Epithelial cell of prostate (primary cell): ENCODE data around the gene EFCAB13.
A peak's percentile ranks its signal among the peaks of the same experiment; 100 is the strongest.
"Not testable (repeated sequence)": the region's sequence is repeated elsewhere in the genome, so short reads cannot be mapped to it uniquely, and the experiment has no call there.

Experiments
- DNase-seq: peaks from one replicate; pipeline ENCODE4 v3.0.0-alpha.2; 2011; ENCODE audit warnings: low read depth, low spot score
- H3K27ac ChIP-seq: fragments of 450-650 bp; 2 replicates; pipeline ENCODE4 v1.5.1; 2017; ENCODE audit warnings: mild to moderate bottlenecking

The EFCAB13 gene

GRCh38 chr17:47324224-47325020 lies 667 bp downstream of the EFCAB13 start:
- H3K27ac ChIP-seq: peak overlapping the region; percentile 58
- DNase-seq: no peak

GRCh38 chr17:47325176-47325575 lies 1.4 kb downstream of the EFCAB13 start:
- DNase-seq: no peak
- H3K27ac ChIP-seq: no peak overlapping the region

GRCh38 chr17:47330548-47330947 lies 6.8 kb downstream of the EFCAB13 start:
- DNase-seq: no peak

GRCh38 chr17:47332287-47332686 lies 8.5 kb downstream of the EFCAB13 start:
- DNase-seq: no peak
- H3K27ac ChIP-seq: no peak overlapping the region

More at GRCh38 chr17:47330548-47330947, 6.8 kb downstream of the EFCAB13 start:
- H3K27ac ChIP-seq: no peak overlapping the region

GRCh38 chr17:47335101-47335936 lies 11.6 kb downstream of the EFCAB13 start:
- DNase-seq: no peak
- H3K27ac ChIP-seq: no peak overlapping the region

- no peak overlapping the region for H3K27ac ChIP-seq
- no peak for DNase-seq
Observed at GRCh38 chr17:47338026-47338425, 14.3 kb downstream of the EFCAB13 start.

- DNase-seq: no peak
- H3K27ac ChIP-seq: no peak overlapping the region
Observed at GRCh38 chr17:47352848-47353247, 29.1 kb downstream of the EFCAB13 start.

- H3K27ac ChIP-seq: no peak overlapping the region
- DNase-seq: no peak
Observed at GRCh38 chr17:47358652-47359051, 34.9 kb downstream of the EFCAB13 start.

- H3K27ac ChIP-seq: no peak overlapping the region
- no peak for DNase-seq
Observed at GRCh38 chr17:47363171-47363570, 39.4 kb downstream of the EFCAB13 start.

- no peak overlapping the region for H3K27ac ChIP-seq
- no peak for DNase-seq
Observed at GRCh38 chr17:47367257-47367656, 43.5 kb downstream of the EFCAB13 start.

- DNase-seq: no peak
- H3K27ac ChIP-seq: no peak overlapping the region
Observed at GRCh38 chr17:47368262-47368661, 44.5 kb downstream of the EFCAB13 start.

- not testable (repeated sequence) for H3K27ac ChIP-seq, DNase-seq
Observed at GRCh38 chr17:47370899-47371298, 47.1 kb downstream of the EFCAB13 start.

- no peak for DNase-seq
Observed at GRCh38 chr17:47373002-47373401, 49.2 kb downstream of the EFCAB13 start.

GRCh38 chr17:47376247-47376646 lies 52.5 kb downstream of the EFCAB13 start:
- no peak overlapping the region for H3K27ac ChIP-seq
- no peak for DNase-seq

More at GRCh38 chr17:47373002-47373401, 49.2 kb downstream of the EFCAB13 start:
- H3K27ac ChIP-seq: no peak overlapping the region

GRCh38 chr17:47388825-47389224 lies 65.1 kb downstream of the EFCAB13 start:
- H3K27ac ChIP-seq: no peak overlapping the region
- no peak for DNase-seq

GRCh38 chr17:47397532-47398128 lies 73.9 kb downstream of the EFCAB13 start:
- DNase-seq, H3K27ac ChIP-seq: not testable (repeated sequence)

- no peak overlapping the region for H3K27ac ChIP-seq
- DNase-seq: no peak
Observed at GRCh38 chr17:47400333-47400732, 76.6 kb downstream of the EFCAB13 start.

GRCh38 chr17:47401100-47401499 lies 77.3 kb downstream of the EFCAB13 start:
- DNase-seq: no peak
- H3K27ac ChIP-seq: peak overlapping the region; percentile 11

GRCh38 chr17:47404006-47404405 lies 80.3 kb downstream of the EFCAB13 start:
- DNase-seq: no peak
- H3K27ac ChIP-seq: no peak overlapping the region

- no peak overlapping the region for H3K27ac ChIP-seq
Observed at GRCh38 chr17:47404875-47405274, 81.1 kb downstream of the EFCAB13 start.

GRCh38 chr17:47413872-47414271 lies 90.1 kb downstream of the EFCAB13 start:
- DNase-seq: no peak
- no peak overlapping the region for H3K27ac ChIP-seq

More at GRCh38 chr17:47404875-47405274, 81.1 kb downstream of the EFCAB13 start:
- DNase-seq: no peak
